ENCODE data around the gene CD247. TPM values are rescaled to one million over a fixed set of nuclear protein-coding genes. Genes with fewer than 3 reads are reported as not detected.

The CD247 gene
- total and polyA plus RNA-seq, 2 of the 13 experiments (the other 11 are each of a cell fraction or from before 2014, with no cell fraction given), result 0.20 TPM; not detected in 1

- no peak for ATAC-seq
- BruUV-seq (replicated peaks), result no TSS peak
These were observed 23.3 kb upstream of the CD247 start for GRCh38 chr1:167541610-167542009.

More at GRCh38 chr1:167541610-167542009, 23.3 kb upstream of the CD247 start:
- Histone ChIP-seq H3K27me3 (ENCODE audit: control insufficient read depth in 1 of 2, insufficient read depth in 2 of 2, low read length in 2 of 2) (no peaks in the 10 kb centered on the region), H3K4me2 (ENCODE audit: low read depth, low read length) (no peak overlapping the region), H4K20me1 (ENCODE audit: insufficient read depth, low read length) (no peaks in the 10 kb centered on the region), H3K36me3 (replicated peaks in 1 of 2; ENCODE audit: control insufficient read depth in 1 of 2, insufficient read depth in 2 of 2, low read length in 2 of 2) (0 out of 5 replicates have a peak, but pooled peaks cover 2 to 4% of the 10 kb centered on the region in 2 experiments), H3K4me3 (replicated peaks in 1 of 3; ENCODE audit: insufficient read depth in 1 of 3, low read depth in 2 of 3, low read length in 3 of 3) (no peak overlapping the region), H3K79me2 (ENCODE audit: insufficient read depth, low read length) (no peaks in the 10 kb centered on the region), H3K9me3 (ENCODE audit: low read length) (no peaks in the 10 kb centered on the region), H3K4me1 (ENCODE audit: insufficient read depth, low read length) (peaks cover 27% of the 10 kb centered on the region), H3K27ac (ENCODE audit: extremely low read length, insufficient read depth, low read length) (no peak overlapping the region), H3K9ac (ENCODE audit: insufficient read depth, low read depth, low read length) (no peak overlapping the region), H2AFZ (ENCODE audit: low read length) (no peak overlapping the region)
- CTCF ChIA-PET (ENCODE audit: low intra/inter-chr PET ratio, low total read pairs), result no interaction called here
- POLR2A ChIA-PET, result no interaction called here
- intact Hi-C loops (cut with micrococcal nuclease; ENCODE audit: unreplicated experiment) (no loop called here), in situ Hi-C loops (cut with HindIII; ENCODE audit: extremely low pct_ligation_motif_present, low pct_unique_long_range_greater_than_20kb) (loop anchor here (25.0 kb wide), 1 partner anchor 279 kb away; no protein-coding TSS in a partner anchor)
- no peak for TF ChIP-seq ATAD3A (CRISPR knock-in tag; IDR thresholded peaks at IDR 0.05)
- no peak for TF ChIP-seq ZNF282 (IDR thresholded peaks at IDR 0.05; ENCODE audit: partially characterized antibody)
- TF ChIP-seq E2F5 (CRISPR knock-in tag; conservative IDR thresholded peaks at IDR 0.05), result no peak
- no peak for TF ChIP-seq CHD2 (IDR thresholded peaks at IDR 0.05; ENCODE audit: low read depth, low read length)
- no peak for TF ChIP-seq KLF6 (CRISPR knock-in tag; IDR thresholded peaks at IDR 0.05)
- no peak for TF ChIP-seq ZSCAN31 (CRISPR knock-in tag; IDR thresholded peaks at IDR 0.05; ENCODE audit: low read depth)
- no peak for TF ChIP-seq ZNF24 (IDR thresholded peaks at IDR 0.05)
- TF ChIP-seq NCOA1 (CRISPR knock-in tag; IDR thresholded peaks at IDR 0.05), result no peak
- no peak for TF ChIP-seq ZNF280D (CRISPR knock-in tag; IDR thresholded peaks at IDR 0.05)
- no peak for TF ChIP-seq ZNF720 (CRISPR knock-in tag; IDR thresholded peaks at IDR 0.05)
- WGBS (ENCODE audit: low lambda C conversion rate), result 0% methylated on average over 1 of the region's 1 CpG
- FAIRE-seq (no peak), DNase-seq (ENCODE audit: low spot score) (no peak)
